Measurements from ENCODE around the gene CACNA1F. TPM values are rescaled to one million over a fixed set of nuclear protein-coding genes. Genes with fewer than 3 reads are reported as not detected.

CACNA1F gene
- total RNA-seq, 1 donor from 2014 or later: not detected

DNA sequence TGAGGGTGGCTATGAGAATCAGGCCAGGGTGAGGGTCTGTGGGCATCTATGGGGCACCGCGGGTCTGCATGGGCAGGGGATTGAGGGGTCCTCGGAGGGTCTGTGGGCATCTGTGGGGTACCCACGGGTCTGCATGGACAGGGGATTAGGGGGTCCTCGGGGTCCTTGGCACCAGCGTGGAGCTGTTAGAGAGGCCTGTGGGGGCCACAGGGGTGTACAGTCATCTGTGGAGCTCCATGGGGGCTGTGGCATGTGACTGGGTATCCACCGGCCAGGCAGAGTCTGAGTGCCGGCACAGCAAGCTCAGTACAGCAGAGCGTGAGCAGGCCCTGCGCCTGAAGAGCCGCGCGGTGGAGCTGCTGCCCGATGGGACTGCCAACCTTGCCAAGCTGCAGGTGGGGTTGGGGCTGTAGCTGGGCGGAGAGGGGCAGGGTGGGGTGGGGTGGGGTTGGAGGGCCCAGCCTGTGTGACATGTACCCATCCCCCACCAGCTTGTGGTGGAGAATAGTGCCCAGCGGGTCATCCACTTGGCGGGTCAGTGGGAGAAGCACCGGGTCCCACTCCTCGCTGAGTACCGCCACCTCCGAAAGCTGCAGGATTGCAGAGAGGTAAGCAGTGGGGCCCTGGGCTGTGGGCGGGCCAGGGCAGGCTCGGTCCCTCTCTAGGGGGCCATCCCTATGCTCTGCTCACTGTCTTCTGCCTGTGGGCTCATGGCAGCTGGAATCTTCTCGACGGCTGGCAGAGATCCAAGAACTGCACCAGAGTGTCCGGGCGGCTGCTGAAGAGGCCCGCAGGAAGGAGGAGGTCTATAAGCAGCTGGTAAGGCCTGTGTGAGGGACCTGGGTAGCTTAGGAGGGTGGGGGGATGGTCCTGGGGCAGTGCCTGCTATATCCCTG lies 15.0 kb upstream of the CACNA1F start:
- H3K36me3 ChIP-seq (ENCODE audit: control insufficient read depth in 3 of 3, insufficient read depth in 3 of 3, low read length in 3 of 3): peaks cover 15 to 34% (median 21%) of the 10 kb centered on the region in 3 donors
- no peaks in the 10 kb centered on the region for H3K9me3 ChIP-seq (ENCODE audit: control insufficient read depth in 3 of 3, low read length in 3 of 3)
- no peak overlapping the region for H3K27ac ChIP-seq (ENCODE audit: low read depth, low read length)
- no peaks in the 10 kb centered on the region for H3K4me1 ChIP-seq (ENCODE audit: control insufficient read depth in 3 of 3, insufficient read depth in 3 of 3, low read length in 3 of 3)
- no peak overlapping the region for H3K4me3 ChIP-seq (ENCODE audit: low read length in 3 of 3)
- no peak overlapping the region for H3K9ac ChIP-seq (ENCODE audit: low read depth in 1 of 3, low read length in 3 of 3)
- H3K27me3 ChIP-seq (ENCODE audit: control insufficient read depth in 3 of 3, insufficient read depth in 3 of 3, low read length in 3 of 3): peaks cover 0 to 4% (median 0%) of the 10 kb centered on the region in 3 donors

DNA sequence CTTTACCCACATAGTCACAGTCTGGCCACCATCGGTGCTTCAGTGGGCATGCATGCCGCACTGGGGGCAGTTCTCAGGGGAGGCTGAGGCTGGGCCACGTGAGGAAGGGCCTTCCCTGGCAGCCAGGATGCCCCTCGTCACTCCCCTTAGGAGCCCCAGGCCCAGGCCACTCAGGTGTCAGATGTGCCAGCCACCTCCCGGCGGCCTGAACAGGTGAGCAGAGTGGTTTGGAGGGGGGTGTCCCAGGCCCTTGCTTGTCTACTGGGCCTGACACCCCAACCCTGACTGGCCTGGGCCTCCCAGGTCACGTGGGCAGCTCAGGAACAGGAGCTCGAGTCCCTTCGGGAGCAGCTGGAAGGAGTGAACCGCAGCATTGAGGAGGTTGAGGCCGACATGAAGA lies 14.2 kb upstream of the CACNA1F start:
- Histone ChIP-seq H3K9me3 (ENCODE audit: control insufficient read depth in 3 of 3, low read length in 3 of 3) (no peaks in the 10 kb centered on the region), H3K27ac (ENCODE audit: low read depth, low read length) (no peak overlapping the region), H3K9ac (ENCODE audit: low read depth in 1 of 3, low read length in 3 of 3) (no peak overlapping the region), H3K27me3 (ENCODE audit: control insufficient read depth in 3 of 3, insufficient read depth in 3 of 3, low read length in 3 of 3) (no peaks in the 10 kb centered on the region), H3K4me3 (ENCODE audit: low read length in 3 of 3) (no peak overlapping the region), H3K36me3 (ENCODE audit: control insufficient read depth in 3 of 3, insufficient read depth in 3 of 3, low read length in 3 of 3) (peaks cover 17 to 41% (median 24%) of the 10 kb centered on the region in 3 donors), H3K4me1 (ENCODE audit: control insufficient read depth in 3 of 3, insufficient read depth in 3 of 3, low read length in 3 of 3) (no peaks in the 10 kb centered on the region)

GRCh38 chrX:49246541-49246940 lies 13.4 kb upstream of the CACNA1F start:
- Histone ChIP-seq H3K27me3 (ENCODE audit: control insufficient read depth in 3 of 3, insufficient read depth in 3 of 3, low read length in 3 of 3) (no peaks in the 10 kb centered on the region), H3K9me3 (ENCODE audit: control insufficient read depth in 3 of 3, low read length in 3 of 3) (no peaks in the 10 kb centered on the region), H3K4me3 (ENCODE audit: low read length in 3 of 3) (no peak overlapping the region), H3K4me1 (ENCODE audit: control insufficient read depth in 3 of 3, insufficient read depth in 3 of 3, low read length in 3 of 3) (no peaks in the 10 kb centered on the region), H3K36me3 (ENCODE audit: control insufficient read depth in 3 of 3, insufficient read depth in 3 of 3, low read length in 3 of 3) (peaks cover 18 to 41% (median 24%) of the 10 kb centered on the region in 3 donors), H3K27ac (ENCODE audit: low read depth, low read length) (no peak overlapping the region), H3K9ac (ENCODE audit: low read depth in 1 of 3, low read length in 3 of 3) (no peak overlapping the region)

GRCh38 chrX:49244207-49244606 lies 11.1 kb upstream of the CACNA1F start:
- Histone ChIP-seq H3K9ac (ENCODE audit: low read depth in 1 of 3, low read length in 3 of 3) (no peak overlapping the region), H3K27me3 (ENCODE audit: control insufficient read depth in 3 of 3, insufficient read depth in 3 of 3, low read length in 3 of 3) (no peaks in the 10 kb centered on the region), H3K36me3 (ENCODE audit: control insufficient read depth in 3 of 3, insufficient read depth in 3 of 3, low read length in 3 of 3) (peaks cover 18 to 42% (median 18%) of the 10 kb centered on the region in 3 donors), H3K27ac (ENCODE audit: low read depth, low read length) (no peak overlapping the region), H3K4me3 (ENCODE audit: low read length in 3 of 3) (no peak overlapping the region), H3K4me1 (ENCODE audit: control insufficient read depth in 3 of 3, insufficient read depth in 3 of 3, low read length in 3 of 3) (no peaks in the 10 kb centered on the region), H3K9me3 (ENCODE audit: control insufficient read depth in 3 of 3, low read length in 3 of 3) (no peaks in the 10 kb centered on the region)

DNA sequence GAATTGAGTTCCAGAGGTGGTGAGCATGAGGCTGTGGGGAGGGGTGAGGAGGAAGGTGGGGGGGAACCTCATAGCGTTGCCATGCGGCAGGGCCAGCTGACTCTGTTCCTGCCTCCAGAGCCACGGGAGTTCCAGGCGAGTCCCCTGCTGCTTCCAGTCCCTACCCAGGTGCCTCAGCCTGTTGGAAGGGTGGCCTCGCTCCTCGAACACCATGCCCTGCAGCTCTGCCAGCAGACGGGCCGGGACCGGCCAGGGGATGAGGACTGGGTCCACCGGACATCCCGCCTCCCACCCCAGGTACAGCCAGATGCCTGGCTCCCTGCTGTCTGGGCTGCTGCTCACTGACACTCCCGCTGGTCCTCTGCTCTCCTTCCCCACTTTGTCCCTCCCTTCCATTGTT lies 10.0 kb upstream of the CACNA1F start:
- Histone ChIP-seq H3K27me3 (ENCODE audit: control insufficient read depth in 3 of 3, insufficient read depth in 3 of 3, low read length in 3 of 3) (no peaks in the 10 kb centered on the region), H3K9ac (ENCODE audit: low read depth in 1 of 3, low read length in 3 of 3) (no peak overlapping the region), H3K9me3 (ENCODE audit: control insufficient read depth in 3 of 3, low read length in 3 of 3) (no peaks in the 10 kb centered on the region), H3K27ac (ENCODE audit: low read depth, low read length) (no peak overlapping the region), H3K4me3 (ENCODE audit: low read length in 3 of 3) (no peak overlapping the region), H3K36me3 (ENCODE audit: control insufficient read depth in 3 of 3, insufficient read depth in 3 of 3, low read length in 3 of 3) (peaks cover 13 to 39% (median 18%) of the 10 kb centered on the region in 3 donors), H3K4me1 (ENCODE audit: control insufficient read depth in 3 of 3, insufficient read depth in 3 of 3, low read length in 3 of 3) (no peaks in the 10 kb centered on the region)

DNA sequence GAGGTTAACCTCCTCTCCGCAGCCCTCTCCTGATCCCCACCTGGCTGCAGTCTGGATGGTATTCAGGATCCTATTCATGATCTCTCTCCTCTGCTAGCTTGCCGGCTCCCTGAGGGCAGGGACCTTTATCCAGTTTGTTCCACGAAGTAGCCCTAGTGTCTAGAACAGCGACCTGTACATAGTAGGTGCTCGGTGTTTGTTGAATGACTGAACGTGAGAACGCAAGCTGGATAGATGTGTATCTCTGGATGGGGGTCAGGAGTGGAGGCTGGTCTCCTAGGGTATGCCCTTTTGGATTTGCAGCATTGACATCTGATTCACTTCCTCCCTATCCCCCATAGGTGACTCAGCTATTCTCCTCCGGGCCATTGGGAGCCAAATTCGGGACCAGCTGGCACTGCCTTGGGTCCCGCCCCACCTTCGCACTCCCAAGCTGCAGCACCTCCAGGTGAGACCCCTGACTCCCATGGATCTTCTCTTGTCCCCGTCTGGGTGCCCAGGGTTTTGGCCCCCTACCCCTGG lies 9.5 kb upstream of the CACNA1F start:
- Histone ChIP-seq H3K4me3 (ENCODE audit: low read length in 3 of 3) (no peak overlapping the region), H3K27ac (ENCODE audit: low read depth, low read length) (no peak overlapping the region), H3K9me3 (ENCODE audit: control insufficient read depth in 3 of 3, low read length in 3 of 3) (no peaks in the 10 kb centered on the region), H3K4me1 (ENCODE audit: control insufficient read depth in 3 of 3, insufficient read depth in 3 of 3, low read length in 3 of 3) (no peaks in the 10 kb centered on the region), H3K36me3 (ENCODE audit: control insufficient read depth in 3 of 3, insufficient read depth in 3 of 3, low read length in 3 of 3) (peaks cover 13 to 36% (median 18%) of the 10 kb centered on the region in 3 donors), H3K27me3 (ENCODE audit: control insufficient read depth in 3 of 3, insufficient read depth in 3 of 3, low read length in 3 of 3) (no peaks in the 10 kb centered on the region), H3K9ac (ENCODE audit: low read depth in 1 of 3, low read length in 3 of 3) (no peak overlapping the region)

- no peaks in the 10 kb centered on the region for H3K27me3 ChIP-seq (ENCODE audit: control insufficient read depth in 3 of 3, insufficient read depth in 3 of 3, low read length in 3 of 3)
- peaks cover 7 to 14% (median 7%) of the 10 kb centered on the region in 3 donors for H3K36me3 ChIP-seq (ENCODE audit: control insufficient read depth in 3 of 3, insufficient read depth in 3 of 3, low read length in 3 of 3)
- no peak overlapping the region for H3K27ac ChIP-seq (ENCODE audit: low read depth, low read length)
- H3K9me3 ChIP-seq (ENCODE audit: control insufficient read depth in 3 of 3, low read length in 3 of 3): no peaks in the 10 kb centered on the region
- H3K4me3 ChIP-seq (ENCODE audit: low read length in 3 of 3): no peak overlapping the region
- no peak overlapping the region for H3K9ac ChIP-seq (ENCODE audit: low read depth in 1 of 3, low read length in 3 of 3)
- H3K4me1 ChIP-seq (ENCODE audit: control insufficient read depth in 3 of 3, insufficient read depth in 3 of 3, low read length in 3 of 3): peaks cover 2 to 6% (median 3%) of the 10 kb centered on the region in 3 donors
Measured at GRCh38 chrX:49238735-49239134, 5.6 kb upstream of the CACNA1F start.

- Histone ChIP-seq H3K36me3 (ENCODE audit: control insufficient read depth in 3 of 3, insufficient read depth in 3 of 3, low read length in 3 of 3) (peaks cover 0 to 2% (median 0%) of the 10 kb centered on the region in 3 donors), H3K9ac (ENCODE audit: low read depth in 1 of 3, low read length in 3 of 3) (peak overlapping the region in 1 of 3 donors; percentile 10), H3K9me3 (ENCODE audit: control insufficient read depth in 3 of 3, low read length in 3 of 3) (no peaks in the 10 kb centered on the region), H3K27me3 (ENCODE audit: control insufficient read depth in 3 of 3, insufficient read depth in 3 of 3, low read length in 3 of 3) (no peaks in the 10 kb centered on the region), H3K27ac (ENCODE audit: low read depth, low read length) (no peak overlapping the region), H3K4me3 (ENCODE audit: low read length in 3 of 3) (no peak overlapping the region), H3K4me1 (ENCODE audit: control insufficient read depth in 3 of 3, insufficient read depth in 3 of 3, low read length in 3 of 3) (peaks cover 2 to 6% (median 3%) of the 10 kb centered on the region in 3 donors)
Measured at GRCh38 chrX:49237060-49237459, 3.9 kb upstream of the CACNA1F start.

DNA sequence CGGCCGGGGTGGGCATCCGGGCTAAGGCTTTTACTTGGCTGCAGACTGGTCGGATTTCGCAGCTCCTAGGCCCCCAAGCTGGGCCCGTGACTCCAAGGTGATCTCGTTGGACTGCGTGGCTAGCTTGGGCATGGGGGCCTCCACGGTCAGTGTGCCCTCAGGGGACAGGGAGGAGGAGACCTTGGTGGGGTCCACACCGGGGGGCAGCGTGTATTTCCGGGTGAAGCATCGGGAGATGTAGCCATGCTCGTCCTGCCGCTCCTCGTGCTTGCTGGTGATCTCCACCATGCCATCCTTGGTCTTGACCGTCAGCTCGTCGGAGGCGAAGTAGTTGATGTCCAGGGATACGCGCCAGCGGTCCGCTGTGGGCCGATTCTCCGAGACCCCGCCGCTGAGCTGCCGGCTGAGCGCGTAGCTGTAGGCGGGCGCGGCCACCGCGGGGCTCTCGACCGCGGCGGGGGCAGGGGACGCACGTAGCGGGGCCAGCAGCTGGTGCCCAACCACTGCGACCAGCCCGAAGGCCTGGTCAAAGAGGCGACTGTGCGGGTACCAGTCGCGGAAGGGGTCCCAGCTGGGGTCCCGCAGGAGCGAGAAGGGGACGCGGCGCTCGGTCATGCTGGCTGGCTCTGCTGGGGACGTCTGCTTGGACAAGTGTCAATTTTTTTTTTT lies 881 bp upstream of the CACNA1F start:
- Histone ChIP-seq H3K9me3 (ENCODE audit: control insufficient read depth in 3 of 3, low read length in 3 of 3) (no peaks in the 10 kb centered on the region), H3K4me3 (ENCODE audit: low read length in 3 of 3) (no peak overlapping the region)

DNA sequence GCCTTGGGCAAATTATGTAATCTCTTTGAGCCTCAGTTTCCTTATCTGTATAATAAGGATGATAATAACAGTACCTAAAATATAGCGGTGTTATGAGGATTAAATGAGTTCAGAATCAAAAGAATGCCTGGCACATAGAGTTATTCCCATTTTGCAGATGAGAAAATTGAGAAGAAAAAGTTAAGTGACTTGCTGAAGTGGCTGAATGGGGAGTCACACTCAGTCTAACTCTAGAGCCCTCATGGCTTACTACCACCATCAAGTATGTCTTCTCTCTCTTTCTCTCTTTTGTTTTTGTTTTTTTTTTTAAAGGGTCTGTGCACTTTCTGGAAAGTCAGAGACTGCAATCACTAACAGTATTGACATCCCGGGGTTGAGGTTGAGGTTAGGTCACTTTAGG lies 615 bp downstream of the CACNA1F start:
- Histone ChIP-seq H3K4me3 (ENCODE audit: low read length in 3 of 3) (no peak overlapping the region), H3K27me3 (ENCODE audit: control insufficient read depth in 3 of 3, insufficient read depth in 3 of 3, low read length in 3 of 3) (peaks cover 0 to 3% (median 0%) of the 10 kb centered on the region in 3 donors), H3K36me3 (ENCODE audit: control insufficient read depth in 3 of 3, insufficient read depth in 3 of 3, low read length in 3 of 3) (no peaks in the 10 kb centered on the region), H3K9me3 (ENCODE audit: control insufficient read depth in 3 of 3, low read length in 3 of 3) (no peaks in the 10 kb centered on the region), H3K4me1 (ENCODE audit: control insufficient read depth in 3 of 3, insufficient read depth in 3 of 3, low read length in 3 of 3) (peaks cover 2 to 6% (median 3%) of the 10 kb centered on the region in 3 donors), H3K9ac (ENCODE audit: low read depth in 1 of 3, low read length in 3 of 3) (no peak overlapping the region), H3K27ac (ENCODE audit: low read depth, low read length) (no peak overlapping the region)

More for the DNA sequence above, 881 bp upstream of the CACNA1F start:
- H3K4me1 ChIP-seq (ENCODE audit: control insufficient read depth in 3 of 3, insufficient read depth in 3 of 3, low read length in 3 of 3): peaks cover 2 to 6% (median 3%) of the 10 kb centered on the region in 3 donors
- no peak overlapping the region for H3K27ac ChIP-seq (ENCODE audit: low read depth, low read length)
- peak overlapping the region in 1 of 3 donors; percentile 25 for H3K9ac ChIP-seq (ENCODE audit: low read depth in 1 of 3, low read length in 3 of 3)
- no peaks in the 10 kb centered on the region for H3K27me3 ChIP-seq (ENCODE audit: control insufficient read depth in 3 of 3, insufficient read depth in 3 of 3, low read length in 3 of 3)
- H3K36me3 ChIP-seq (ENCODE audit: control insufficient read depth in 3 of 3, insufficient read depth in 3 of 3, low read length in 3 of 3): no peaks in the 10 kb centered on the region
